ENCODE measurements around the gene CLSTN2.

Gene CLSTN2

DNA sequence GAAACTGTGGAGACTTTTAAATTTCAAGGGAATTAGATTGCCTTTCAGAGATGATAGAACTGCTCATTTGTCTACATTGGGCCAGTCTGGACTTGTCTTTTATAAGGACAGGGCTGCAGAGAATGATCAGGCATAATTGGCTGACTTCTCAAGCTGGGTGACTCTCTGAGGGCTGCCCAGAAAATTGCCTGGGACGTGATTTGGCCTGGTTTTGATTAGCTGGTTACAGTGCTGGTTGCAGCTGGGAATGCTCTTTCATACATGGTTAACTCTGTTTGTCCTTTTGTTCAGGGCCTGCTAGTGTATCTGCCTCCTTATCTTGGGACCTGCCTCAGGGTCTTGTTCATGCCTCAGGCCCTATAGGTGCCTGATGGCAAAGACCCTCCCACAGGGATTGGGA is 245.6 kb downstream of the CLSTN2 start:
- TF ChIP-seq, protein P1, sequence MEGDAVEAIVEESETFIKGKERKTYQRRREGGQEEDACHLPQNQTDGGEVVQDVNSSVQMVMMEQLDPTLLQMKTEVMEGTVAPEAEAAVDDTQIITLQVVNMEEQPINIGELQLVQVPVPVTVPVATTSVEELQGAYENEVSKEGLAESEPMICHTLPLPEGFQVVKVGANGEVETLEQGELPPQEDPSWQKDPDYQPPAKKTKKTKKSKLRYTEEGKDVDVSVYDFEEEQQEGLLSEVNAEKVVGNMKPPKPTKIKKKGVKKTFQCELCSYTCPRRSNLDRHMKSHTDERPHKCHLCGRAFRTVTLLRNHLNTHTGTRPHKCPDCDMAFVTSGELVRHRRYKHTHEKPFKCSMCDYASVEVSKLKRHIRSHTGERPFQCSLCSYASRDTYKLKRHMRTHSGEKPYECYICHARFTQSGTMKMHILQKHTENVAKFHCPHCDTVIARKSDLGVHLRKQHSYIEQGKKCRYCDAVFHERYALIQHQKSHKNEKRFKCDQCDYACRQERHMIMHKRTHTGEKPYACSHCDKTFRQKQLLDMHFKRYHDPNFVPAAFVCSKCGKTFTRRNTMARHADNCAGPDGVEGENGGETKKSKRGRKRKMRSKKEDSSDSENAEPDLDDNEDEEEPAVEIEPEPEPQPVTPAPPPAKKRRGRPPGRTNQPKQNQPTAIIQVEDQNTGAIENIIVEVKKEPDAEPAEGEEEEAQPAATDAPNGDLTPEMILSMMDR (IDR thresholded peaks at IDR 0.05; ENCODE audit: low read depth, low read length) = no peak
- DNase-seq (ENCODE audit: low read depth, low spot score) = no peak
- in situ Hi-C loops (cut with HindIII; ENCODE audit: low sequenced_read_pairs) = no loop called here
- H3K4me3 ChIP-seq (ENCODE audit: low read depth, low read length) = no peak overlapping the region

- no peak for DNase-seq (ENCODE audit: low read depth, low spot score)
- H3K4me3 ChIP-seq (ENCODE audit: low read depth, low read length) = no peak overlapping the region
- TF ChIP-seq, protein P1 (IDR thresholded peaks at IDR 0.05; ENCODE audit: low read depth, low read length) = no peak
- in situ Hi-C loops (cut with HindIII; ENCODE audit: low sequenced_read_pairs) = no loop called here
Measured at GRCh38 chr3:140185375-140185774, 250.4 kb downstream of the CLSTN2 start.

DNA sequence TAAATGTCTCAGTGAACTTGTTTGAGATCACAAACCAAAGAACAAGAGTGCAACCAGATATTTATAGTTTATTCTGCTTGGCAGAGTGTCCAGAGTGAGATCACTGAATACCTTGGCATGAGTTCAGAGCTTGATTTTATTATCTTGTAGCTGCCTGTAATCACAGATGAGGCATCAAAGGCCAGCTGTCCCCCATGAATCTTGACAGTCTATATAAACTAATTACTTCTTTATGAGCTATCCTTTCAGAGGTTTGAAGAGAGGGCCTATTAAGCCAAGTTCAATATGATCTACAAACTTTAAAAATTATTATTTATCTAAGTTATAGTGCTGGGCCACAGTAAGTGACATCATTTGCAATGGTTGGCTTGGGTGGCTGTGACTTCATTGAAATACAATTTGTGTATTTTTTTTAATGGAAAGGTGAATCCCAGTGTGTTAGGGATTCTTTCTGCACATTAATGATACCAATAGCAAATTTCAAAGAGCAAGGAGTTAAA is 251.5 kb downstream of the CLSTN2 start:
- in situ Hi-C loops (cut with HindIII; ENCODE audit: low sequenced_read_pairs) = no loop called here
- TF ChIP-seq, protein P1 (IDR thresholded peaks at IDR 0.05; ENCODE audit: low read depth, low read length) = no peak
- H3K4me3 ChIP-seq (ENCODE audit: low read depth, low read length) = no peak overlapping the region
- peak; percentile 89 for DNase-seq (ENCODE audit: low read depth, low spot score)

- in situ Hi-C loops (cut with HindIII; ENCODE audit: low sequenced_read_pairs) = no loop called here
- TF ChIP-seq, protein P1 (IDR thresholded peaks at IDR 0.05; ENCODE audit: low read depth, low read length) = no peak
- DNase-seq (ENCODE audit: low read depth, low spot score) = no peak
- H3K4me3 ChIP-seq (ENCODE audit: low read depth, low read length) = no peak overlapping the region
Measured at GRCh38 chr3:140187028-140187427, 252.0 kb downstream of the CLSTN2 start.

- TF ChIP-seq, protein P1 (IDR thresholded peaks at IDR 0.05; ENCODE audit: low read depth, low read length) = no peak
- in situ Hi-C loops (cut with HindIII; ENCODE audit: low sequenced_read_pairs) = no loop called here
- H3K4me3 ChIP-seq (ENCODE audit: low read depth, low read length) = no peak overlapping the region
- DNase-seq (ENCODE audit: low read depth, low spot score) = no peak
Measured at GRCh38 chr3:140187656-140188221, 252.8 kb downstream of the CLSTN2 start.

DNA sequence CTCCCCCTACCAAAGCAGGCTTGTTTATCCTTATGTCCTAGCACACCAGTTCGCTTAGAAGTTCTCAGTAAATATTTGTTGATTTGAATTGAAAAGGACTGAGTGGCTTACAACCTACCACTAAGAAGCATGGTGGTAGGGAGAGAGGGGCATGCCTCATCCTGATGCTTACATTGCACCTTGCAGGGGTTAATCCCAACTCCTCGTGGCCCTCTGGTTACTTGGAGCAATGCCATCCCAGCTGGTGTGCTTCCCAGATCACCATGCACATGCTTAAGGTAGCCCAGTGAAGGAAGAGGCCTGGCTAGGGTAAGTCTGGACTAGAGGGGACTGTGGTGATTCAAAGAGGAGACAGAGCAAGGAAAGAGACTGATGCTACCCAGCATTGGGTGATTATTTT is 253.3 kb downstream of the CLSTN2 start:
- no peak overlapping the region for H3K4me3 ChIP-seq (ENCODE audit: low read depth, low read length)
- TF ChIP-seq, protein P1 (IDR thresholded peaks at IDR 0.05; ENCODE audit: low read depth, low read length) = no peak
- DNase-seq (ENCODE audit: low read depth, low spot score) = no peak
- in situ Hi-C loops (cut with HindIII; ENCODE audit: low sequenced_read_pairs) = no loop called here

Data from astrocyte of the spinal cord (primary cell).